ENCODE data around the gene RNF157.
"Not testable (repeated sequence)": the region's sequence is repeated elsewhere in the genome, so short reads cannot be mapped to it uniquely, and the experiment has no call there.

RNF157 gene

DNA sequence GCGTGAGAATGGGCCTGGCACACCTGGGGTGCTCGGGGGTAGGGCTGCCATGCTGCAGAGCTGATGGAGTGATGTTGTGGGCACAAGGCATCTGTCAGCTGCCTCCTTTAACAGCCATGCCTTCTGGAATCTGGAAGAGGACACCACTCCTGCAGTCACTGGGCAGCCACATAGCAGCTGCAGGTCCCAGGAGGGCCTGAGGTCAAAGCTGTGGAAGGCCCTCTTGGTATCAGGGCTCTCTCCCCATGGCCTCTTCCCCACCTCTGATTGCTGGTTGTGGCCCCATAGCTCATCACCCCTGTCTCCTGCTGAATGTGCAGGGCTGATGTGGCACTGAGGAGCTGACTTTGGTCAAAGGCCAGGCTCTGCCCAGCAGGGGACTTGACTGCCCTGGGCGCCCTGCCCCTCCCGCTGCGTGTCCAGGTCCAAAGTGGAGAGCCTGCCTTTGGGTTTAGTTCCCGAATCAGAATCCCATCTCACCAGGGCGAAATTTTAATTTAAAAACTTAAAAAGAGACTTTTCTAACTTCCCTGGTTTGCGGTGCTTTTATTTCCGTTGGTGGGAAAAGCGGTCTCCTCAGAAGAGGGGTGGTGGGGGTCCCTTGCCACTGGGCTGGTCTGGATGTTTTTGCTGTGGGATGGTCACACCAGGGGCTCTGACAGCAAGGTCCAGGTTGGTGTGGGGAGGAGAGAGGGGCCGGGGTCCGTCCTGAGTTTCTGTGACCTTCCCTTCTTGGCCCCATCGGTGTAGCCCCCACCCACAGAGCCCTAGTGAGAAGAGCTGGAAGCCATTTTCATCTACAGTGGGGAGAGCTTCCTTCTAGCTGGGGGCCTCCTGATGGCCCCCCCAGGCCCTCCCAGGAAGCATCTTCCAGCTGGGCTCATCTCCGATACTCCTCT, 30.7 kb upstream of the RNF157 start:
- no peak for DNase-seq (ENCODE audit: low read depth in 2 of 2)

DNA sequence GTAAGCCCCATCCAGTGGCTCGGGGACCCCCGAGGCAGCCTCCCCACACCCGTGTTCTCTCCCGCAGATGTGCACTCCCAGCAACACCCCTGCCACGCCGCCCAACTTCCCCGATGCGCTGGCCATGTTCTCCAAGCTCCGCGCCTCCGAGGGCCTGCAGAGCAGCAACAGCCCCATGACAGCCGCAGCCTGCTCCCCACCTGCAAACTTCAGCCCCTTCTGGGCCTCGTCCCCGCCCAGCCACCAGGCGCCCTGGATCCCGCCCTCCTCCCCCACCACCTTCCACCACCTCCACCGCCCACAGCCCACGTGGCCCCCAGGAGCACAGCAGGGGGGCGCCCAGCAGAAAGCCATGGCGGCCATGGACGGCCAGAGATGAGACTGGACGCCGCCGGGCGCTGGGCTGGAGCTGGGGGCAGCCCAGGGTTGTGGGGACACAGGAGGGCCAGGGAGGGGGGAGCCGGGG, 29.9 kb upstream of the RNF157 start:
- no peak for DNase-seq (ENCODE audit: low read depth in 2 of 2)

DNA sequence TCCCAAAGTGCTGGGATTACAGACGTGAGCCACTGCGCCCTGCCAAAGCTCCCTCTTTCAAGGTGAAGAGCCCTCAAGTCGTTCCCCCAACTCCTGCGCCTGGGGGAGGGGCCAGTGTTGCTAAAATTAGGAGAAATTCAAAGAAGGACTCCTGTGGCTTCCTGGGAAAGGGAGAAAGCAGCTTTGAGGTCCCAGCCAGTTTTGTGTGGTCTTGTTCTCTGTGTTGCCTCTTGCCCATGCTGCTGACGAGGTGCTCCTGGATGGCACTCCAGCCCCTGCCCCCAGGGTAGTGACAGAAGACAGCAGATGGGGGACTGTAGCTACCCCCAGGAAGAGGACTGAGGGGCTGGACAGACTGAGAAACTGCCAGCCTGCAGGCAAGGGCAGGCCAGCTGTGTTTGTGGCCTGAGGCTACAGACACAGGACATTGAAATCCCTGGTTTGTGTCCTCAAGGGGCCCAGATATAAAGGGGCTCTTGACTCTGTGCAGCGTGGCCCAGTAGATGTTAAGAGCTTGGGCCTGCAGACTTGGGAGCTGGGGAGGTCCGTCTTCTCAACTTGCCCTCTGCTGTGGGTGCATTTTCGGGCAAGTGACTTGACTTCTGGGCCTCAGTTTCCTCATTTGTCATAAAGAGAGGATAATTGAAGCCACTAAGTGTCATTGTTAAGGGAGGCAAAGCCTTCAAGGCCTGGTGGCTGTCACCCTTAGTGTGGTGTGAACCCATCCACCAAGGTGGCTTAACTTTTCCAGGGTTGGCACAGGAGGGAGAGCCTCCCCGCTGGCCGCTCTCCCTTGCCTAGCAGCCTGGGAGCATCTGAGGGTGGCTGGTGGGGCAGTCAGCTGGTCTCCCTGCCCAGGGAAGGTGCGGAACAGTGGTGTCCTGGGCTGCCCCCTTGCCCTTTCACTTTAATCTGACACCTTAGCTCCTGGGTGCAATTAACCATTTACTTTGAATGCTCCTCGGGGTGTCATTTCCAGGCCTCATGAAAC, 29.0 kb upstream of the RNF157 start:
- no peak for DNase-seq (ENCODE audit: low read depth in 2 of 2)

DNA sequence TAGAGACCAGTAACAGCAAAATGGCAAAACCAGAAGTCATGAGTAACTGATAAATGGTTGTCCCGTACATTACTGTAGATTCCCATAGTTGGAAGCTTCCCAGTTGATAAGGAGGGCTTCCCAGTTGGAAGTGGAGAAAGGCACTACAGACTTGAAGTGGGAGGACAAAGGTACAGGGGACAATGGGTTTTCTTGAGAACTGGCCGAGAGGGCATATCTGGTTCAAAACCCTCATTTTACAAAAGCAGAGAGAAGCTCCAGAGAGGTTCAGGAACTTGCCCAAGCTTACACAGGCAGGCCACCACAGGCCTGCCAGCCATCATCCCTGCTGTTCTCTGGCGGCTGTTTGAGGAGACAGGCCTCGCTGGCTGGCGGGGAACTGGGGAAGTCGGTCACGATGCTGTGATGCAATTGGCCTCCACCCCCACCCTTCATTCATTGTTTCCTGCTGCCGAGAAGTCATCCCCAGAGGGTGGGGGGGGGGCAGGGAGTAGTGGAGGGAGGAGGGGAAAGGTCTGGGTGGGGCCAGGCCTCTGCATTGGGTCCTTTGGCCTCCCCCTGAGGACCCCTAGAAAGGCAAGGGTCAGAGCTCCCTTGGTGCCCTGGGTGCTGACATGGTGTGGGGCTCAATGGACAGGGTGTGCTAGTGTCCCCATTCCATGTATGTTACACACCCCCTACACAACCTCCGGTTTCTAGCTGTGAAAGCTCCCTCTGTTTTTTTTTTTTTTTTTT, 27.9 kb upstream of the RNF157 start:
- DNase-seq (ENCODE audit: low read depth in 2 of 2), result peak; percentile 71 to 77

DNA sequence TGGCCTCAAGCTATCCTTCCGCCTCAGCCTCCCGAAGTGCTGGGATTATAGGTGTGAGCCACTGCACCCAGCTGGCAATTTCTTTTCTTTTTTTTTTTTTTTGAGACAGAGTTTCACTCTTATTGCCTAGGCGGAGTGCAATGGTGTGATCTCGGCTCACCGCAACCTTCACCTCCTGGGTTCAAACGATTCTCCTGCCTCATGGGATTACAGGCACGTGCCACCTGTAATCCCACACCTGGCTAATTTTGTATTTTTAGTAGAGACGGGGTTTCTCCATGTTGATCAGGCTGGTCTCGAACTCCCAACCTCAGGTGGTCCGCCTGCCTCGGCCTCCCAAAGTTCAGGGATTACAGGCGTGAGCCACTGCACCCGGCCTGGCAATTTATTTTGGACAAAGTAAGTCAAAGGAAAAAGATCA, 27.3 kb upstream of the RNF157 start:
- not testable (repeated sequence) for DNase-seq (ENCODE audit: low read depth in 2 of 2)

DNA sequence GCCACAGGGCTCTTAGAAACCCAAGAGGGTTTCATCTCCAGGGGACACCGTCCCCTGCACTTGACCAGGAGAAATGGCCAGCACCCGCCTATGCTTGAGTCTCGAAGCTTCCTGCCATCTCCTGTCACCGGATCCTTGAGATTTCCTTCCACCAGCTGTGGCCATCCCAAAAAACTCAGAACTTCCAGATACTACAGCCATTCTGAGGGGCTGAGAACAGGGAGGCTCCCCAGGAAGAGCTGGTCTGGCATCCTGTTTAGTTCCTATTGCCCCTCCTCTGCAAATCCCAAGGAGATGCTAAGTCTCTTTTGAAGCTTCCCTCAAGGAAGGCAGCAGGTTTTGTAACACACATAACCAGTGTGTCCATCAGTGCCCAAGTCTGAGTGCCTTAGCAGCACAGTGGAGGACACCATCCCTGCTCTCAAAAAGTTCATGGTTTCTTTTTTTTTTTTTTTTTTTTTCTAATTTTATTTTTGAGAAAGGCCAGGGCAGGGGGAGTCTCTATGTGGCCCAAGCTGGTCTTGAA, 26.8 kb upstream of the RNF157 start:
- DNase-seq (ENCODE audit: low read depth in 2 of 2), result no peak

DNA sequence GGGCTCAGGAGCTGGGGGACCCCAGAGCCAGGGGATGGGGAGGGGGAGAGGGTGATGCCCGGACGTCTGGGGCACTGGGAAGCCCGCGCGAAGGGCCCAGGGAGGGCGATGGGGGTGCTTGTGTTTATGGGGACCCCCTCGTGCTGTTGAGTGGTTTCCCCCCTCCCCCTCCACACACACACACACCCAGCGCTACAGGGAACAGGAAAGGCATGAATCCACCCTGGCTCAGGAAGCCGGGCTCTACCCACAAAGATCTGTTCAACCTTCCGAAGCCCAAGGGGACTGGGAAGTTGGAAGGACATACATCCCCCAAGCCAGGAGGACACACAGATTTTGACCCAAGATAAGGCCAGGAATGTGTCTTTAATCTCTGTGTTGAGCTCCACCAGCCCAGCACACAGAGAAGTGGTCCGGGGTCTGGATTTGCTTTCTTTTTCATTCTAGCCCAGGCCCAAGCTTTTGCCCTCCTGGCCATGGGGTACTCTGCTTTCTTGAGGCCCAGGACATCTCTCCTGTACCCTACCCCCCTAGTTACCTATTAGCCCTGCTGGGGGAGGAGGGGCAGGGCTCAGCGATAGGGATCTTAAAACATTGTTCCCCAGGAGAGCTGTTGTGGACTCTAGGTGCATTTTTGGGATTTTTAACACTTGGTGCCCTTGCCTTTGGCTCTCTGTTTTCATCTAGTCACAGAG, 26.1 kb upstream of the RNF157 start:
- DNase-seq (ENCODE audit: low read depth in 2 of 2), result no peak

DNA sequence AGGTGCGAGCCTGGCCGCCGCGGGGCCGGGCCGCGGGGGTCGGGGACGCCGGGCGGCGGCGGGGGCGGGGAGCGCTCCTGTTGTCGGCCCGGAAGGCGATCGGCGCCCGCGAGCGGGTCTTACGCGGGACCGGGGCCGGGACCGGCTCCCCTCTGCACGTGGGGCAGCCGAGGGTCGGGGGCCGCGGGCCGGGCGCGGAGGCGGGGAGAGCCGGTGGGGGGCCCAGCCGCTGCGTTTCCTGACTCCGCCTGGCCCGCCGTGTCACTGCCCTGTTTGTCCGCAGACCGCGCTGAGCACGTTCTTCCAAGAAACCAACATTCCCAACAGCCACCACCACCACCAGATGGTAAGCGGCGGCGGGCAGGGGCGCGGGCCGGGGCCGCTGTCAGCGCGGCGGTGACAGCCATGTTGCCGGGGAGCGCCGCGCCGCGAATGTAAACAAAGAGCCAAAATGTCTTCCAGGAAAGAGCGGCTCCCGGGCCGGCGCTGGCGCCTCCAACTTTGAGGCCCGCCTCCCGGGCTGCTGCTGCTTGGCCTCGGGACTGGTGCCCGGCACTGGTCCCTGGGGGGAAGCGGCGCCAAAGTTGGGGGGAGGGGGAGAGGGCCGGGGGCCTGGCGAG, 25.4 kb upstream of the RNF157 start:
- peak in 1 of 2 donors; percentile 40 for DNase-seq (ENCODE audit: low read depth in 2 of 2)

DNA sequence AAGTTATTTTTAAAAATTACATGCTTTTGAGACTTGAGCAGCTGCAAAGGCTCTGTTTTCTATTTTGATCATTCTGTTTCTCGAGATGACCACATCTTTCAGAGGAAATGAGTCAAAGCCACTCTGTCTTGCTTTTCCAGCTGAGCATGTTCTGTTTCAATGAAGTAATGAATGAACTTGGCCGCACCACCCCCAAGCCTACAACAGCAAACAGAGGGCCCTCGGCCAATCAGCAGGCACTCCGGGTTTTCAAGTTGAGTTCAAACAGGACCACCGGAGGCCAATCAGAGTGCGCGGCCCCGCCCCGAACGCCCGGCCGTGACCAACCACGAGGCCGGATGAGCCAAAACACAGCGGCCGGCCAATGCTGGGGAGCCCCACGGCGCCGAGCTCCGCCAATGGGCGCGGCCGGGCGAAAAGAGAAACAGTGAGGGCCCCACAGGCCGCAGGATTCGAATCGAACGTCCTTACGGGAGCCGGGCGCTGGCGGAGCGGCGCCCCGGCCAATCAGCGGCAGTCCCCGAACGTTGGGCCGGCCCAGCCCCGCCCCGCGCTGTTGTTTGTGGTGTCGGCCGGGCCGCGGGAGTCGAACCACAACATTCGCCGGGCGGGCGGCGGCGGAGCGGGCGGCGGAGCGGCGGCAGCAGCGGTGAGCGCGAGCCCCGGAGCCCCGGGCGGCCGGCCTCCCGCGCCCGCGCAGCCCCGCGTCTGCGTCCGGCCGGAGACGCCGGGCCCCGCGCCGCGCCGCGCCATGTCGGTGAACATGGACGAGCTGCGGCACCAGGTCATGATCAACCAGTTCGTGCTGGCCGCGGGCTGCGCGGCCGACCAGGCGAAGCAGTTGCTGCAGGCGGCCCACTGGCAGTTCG, 24.7 kb upstream of the RNF157 start, which contains the start of gene UBALD2:
UBALD2 (plus strand) TSS at position 594 of the 869 bp plus-strand sequence; CDS start at position 752, 158 bp downstream.
- peak; percentile 98 for DNase-seq (ENCODE audit: low read depth in 2 of 2)

DNA sequence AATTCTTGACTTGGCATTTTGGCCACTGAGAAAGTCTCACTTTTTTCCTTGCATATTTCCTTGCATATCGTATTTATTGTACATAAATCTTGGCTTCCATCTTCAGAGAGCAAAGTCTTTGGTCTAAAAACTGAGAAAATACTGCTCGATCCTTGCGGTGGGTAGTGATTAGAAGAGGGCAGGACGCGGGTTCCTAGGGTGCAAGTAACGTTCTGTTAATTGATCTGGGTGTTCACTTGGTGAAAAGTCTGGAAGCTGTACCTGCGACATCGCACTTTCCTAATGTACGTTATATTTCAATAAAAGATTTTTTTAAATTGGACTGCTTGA, 24.1 kb upstream of the RNF157 start:
- DNase-seq (ENCODE audit: low read depth in 2 of 2), result no peak

DNA sequence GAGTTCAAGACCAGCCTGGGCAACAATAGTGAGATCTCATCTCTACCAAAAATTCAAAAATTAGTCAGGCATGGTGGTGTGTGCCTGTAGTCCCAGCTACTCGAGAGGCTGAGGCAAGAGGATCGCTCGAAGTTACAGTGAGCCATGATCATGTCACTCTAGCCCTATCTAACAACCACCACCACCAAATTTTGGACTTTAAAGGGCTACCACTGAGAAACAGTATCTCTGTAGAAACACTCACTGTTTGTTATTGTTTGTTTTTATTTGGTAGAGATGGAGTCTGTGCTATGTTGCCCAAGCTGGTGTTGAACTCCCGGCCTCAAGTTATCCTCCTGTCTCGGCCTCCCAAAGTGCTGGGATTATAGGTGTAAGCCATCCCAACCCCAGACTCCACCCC, 23.6 kb upstream of the RNF157 start:
- no peak for DNase-seq (ENCODE audit: low read depth in 2 of 2)

DNA sequence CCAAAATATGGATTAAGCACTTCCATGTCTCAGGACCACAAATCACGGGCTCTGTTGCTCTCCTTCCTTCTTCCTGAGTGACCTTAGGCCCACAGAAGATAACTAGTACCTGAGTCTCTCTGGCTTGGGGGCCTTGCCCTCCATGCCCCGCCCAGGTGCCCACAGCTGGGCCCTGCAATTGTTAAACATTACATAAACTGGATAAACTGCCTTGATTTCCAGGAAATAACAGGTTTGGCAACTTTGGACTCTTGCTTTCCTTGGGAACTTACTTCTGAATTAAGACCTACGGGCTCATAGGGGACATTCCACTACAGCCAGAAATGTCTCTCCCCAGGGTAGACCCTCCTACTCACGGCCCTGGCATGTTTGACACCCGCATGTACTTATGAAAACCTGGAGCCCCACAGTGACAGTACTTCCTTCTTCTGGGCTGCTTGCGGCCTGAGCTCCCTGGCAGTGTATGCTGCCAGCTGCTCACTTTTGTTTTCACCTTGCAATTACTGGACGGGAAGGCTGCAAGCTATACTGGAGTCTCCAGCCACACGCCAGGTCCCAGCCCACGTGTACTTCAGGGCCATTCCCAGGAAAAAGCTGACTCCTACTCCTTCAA, 22.5 kb upstream of the RNF157 start:
- DNase-seq (ENCODE audit: low read depth in 2 of 2), result no peak

DNA sequence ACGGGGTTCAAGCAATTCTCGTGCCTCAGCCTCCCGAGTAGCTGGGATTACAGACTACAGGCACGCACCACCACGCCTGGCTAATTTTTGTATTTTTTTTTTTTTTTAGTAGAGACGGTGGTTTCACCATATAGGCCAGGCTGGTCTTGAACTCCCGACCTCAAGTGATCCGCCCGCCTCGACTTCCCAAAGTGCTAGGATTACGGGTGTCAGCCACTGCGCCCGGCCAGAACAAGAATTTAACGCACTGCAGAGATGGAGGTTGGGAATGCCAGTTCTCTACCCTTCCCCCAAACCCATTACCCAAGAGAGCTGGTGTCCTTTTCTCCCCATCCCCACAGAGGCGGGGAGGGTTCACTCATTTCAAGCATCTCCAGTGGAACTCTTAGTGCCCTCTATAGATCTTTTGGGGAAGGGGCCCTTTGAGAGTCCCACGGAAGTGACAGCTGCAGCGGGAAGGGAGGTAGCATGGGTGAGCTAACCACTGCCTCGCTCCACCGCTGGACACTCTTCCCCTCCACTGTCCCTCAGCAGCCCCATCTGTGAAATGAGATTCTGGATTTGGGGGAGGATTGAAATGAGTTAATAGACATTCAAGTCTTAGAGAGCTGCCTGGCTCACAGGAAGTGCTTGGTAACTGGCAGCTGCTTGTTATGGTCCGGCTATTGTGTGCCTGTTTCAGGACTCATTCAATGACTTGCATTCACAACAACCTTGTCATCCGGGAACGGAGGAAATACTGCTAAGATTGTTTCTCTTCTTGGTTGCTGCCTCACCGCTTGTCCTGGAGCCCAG, 21.3 kb upstream of the RNF157 start:
- no peak for DNase-seq (ENCODE audit: low read depth in 2 of 2)

DNA sequence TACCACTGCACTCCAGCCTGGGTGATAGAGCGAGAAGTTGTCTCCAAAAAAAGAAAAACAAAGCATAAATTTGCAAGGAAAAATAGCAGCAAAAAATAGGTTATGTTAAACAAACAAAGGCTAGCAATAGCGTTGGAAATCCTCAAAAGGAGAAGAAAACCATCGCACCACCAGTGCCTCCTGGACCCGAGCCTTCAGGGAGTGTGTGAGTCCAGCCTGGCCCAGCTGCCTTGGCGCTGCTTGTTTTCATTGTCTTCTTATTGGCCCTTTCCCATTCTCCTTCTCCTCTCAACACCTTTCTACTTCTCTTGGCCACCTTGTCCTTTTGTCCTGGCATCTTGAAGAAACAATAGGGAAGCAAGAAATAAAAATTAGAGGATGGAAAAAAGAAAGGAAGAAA, 20.4 kb upstream of the RNF157 start:
- no peak for DNase-seq (ENCODE audit: low read depth in 2 of 2)

DNA sequence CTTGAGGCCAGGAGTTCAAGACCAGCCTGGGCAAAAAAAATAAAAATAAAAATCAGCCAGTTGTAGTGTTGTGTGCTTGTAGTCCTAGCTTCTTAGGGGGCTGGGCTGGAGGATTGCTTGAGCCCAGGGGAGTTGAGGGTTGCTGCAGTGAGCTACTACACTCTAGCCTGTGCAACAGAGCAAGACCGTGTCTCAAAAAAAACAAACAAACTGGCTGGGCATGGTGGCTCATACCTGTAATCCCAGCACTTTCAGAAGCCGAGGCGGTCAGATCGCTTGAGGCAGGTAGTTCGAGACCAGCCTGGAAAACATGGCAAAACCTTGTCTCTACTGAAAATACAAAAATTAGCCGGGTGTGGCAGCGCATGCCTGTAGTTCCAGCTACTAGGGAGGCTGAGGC, 19.9 kb upstream of the RNF157 start:
- DNase-seq (ENCODE audit: low read depth in 2 of 2), result no peak

DNA sequence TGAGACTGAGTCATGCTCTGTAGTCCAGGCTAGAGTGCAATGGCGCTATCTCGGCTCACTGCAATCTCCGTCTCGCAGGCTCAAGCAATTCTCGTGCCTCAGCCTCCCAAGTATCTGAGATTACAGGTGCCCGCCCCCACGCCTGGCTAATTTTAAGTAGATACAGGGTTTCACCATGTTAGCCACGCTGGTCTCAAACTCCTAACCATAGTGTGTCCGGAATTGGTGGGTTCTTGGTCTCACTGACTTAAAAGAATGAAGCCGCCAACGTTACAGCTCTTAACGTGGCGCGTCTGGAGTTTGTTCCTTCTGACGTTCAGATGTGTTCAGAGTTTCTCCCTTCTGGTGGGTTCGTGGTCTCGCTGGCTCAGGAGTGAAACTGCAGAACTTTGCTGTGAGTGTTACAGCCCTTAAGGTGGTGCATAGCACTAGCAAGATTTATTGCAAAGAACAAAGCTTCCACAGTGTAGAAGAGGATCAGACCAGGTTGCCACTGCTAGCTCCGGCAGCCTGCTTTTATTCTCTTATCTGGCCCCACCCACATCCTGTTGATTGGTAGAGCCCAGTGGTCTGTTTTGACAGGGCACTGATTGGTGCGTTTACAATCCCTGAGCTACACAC, 16.2 kb upstream of the RNF157 start:
- not testable (repeated sequence) for DNase-seq (ENCODE audit: low read depth in 2 of 2)

DNA sequence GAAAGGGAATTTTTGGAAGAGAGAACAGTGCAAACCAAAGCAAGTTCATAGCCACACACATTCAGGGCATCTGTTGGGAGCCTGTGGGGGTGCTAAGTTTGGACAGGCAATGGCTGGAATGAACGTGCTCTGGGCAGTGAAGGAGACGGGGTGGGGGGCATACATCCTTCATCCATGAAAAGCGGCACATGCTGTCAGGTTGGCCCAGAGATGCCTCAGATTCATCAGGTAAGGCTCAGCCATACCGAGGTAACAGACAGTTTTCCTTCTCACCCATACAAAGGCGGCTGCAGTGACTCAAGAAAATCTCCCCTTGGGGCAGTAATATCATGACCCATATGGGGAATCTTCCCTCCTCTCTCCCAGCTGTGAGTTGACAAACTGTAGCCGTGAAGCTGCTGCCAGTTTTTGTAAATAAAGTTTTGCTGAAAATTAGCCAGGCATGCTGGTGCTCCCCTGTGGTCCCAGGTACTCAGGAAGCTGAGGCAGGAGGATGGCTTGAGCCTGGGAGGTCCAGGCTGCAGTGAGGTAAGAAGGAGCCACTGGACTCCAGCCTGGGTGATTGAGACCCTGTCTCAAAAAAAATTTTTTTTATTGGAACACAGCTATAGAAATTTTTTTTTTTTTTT, 15.6 kb upstream of the RNF157 start:
- DNase-seq (ENCODE audit: low read depth in 2 of 2), result no peak
